Mucosa of stomach (tissue), 1 donor: ENCODE data around the gene GNAQ.

Source experiments
- H3K27me3 ChIP-seq: one replicate; pipeline ENCODE4 v1.7.0; 2013; ENCODE audit warnings: mild to moderate bottlenecking, low read length; ENCODE audit not compliant: control insufficient read depth, insufficient read depth
- H3K36me3 ChIP-seq: one replicate; pipeline ENCODE4 v1.7.0; 2013; ENCODE audit warnings: low read length; ENCODE audit not compliant: control insufficient read depth, insufficient read depth
- H3K4me1 ChIP-seq: one replicate; pipeline ENCODE4 v1.7.0; 2013; ENCODE audit warnings: mild to moderate bottlenecking, low read length; ENCODE audit not compliant: control insufficient read depth, insufficient read depth
- H3K4me3 ChIP-seq: one replicate; pipeline ENCODE4 v1.7.0; 2013; ENCODE audit warnings: low read length
- H3K9ac ChIP-seq: one replicate; pipeline ENCODE4 v1.7.0; 2013; ENCODE audit warnings: mild to moderate bottlenecking, low read length, moderate library complexity
- H3K9me3 ChIP-seq: one replicate; pipeline ENCODE4 v1.7.0; 2013; ENCODE audit warnings: mild to moderate bottlenecking, low read length, moderate library complexity; ENCODE audit not compliant: control insufficient read depth
- donor health status: Pancreatic carcinoma.

GNAQ gene

DNA sequence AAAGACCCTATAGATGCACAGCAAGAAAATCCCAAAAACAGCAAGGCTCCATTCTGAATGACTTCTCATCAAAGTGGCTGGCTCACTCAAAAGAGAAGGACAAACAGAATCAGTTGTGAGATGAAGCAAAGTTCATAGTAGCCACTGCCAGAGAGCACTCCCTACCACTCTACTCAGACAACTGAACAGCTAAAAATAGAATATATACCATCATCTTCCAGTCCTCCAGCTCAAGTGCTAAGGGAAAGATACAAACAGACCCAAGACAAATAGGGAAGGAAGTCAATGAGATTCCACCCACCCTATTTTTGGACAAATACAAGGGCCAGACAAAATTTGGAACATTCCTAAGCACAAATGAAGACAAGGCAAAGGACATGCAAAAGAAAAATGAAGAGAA lies 20.6 kb downstream of the GNAQ start:
- Histone ChIP-seq H3K36me3 (no peaks in the 10 kb centered on the region), H3K9ac (no peak overlapping the region), H3K4me1 (peaks cover 40% of the 10 kb centered on the region), H3K27me3 (no peaks in the 10 kb centered on the region), H3K4me3 (no peak overlapping the region), H3K9me3 (no peaks in the 10 kb centered on the region)

DNA sequence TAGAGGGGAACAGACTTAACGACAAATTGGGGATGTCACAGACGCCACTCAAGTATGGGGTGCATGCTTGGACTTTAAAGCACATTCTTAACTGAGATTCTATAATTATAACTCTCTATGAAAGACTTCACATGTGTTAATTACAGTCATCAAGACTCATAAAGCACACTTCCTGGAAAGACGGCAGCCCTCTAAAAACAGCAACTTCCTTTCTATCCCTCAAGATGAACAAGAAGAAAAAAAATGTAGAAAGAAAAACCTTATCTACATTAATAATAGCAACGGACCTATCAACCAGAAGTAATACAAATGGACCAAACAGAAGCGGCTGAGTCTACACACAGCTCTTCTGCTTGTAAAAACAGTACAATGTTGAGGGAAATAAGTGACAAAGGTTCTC lies 21.2 kb downstream of the GNAQ start:
- Histone ChIP-seq H3K9me3 (no peaks in the 10 kb centered on the region), H3K36me3 (no peaks in the 10 kb centered on the region), H3K4me1 (peaks cover 40% of the 10 kb centered on the region), H3K4me3 (no peak overlapping the region), H3K9ac (no peak overlapping the region), H3K27me3 (no peaks in the 10 kb centered on the region)

DNA sequence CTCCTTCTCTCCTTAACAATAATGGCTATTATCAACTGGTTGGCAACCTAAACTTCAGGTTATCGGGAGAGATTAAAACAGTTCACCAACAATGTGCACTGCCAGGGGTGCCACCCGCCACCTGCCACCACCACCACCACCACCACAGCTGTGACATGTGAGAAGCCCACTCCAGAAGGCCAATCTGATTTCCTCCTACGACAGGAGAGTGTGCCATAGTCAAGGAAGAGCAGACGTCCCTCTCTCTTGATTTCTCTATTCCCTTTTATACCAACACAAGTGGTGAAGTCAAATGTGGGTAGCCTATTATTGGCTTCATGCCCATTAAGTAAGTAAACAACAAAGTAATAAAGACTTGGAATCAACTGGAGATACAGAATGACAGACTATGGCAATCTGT lies 22.4 kb downstream of the GNAQ start:
- H3K4me1 ChIP-seq = peaks cover 46% of the 10 kb centered on the region
- no peaks in the 10 kb centered on the region for H3K27me3 ChIP-seq
- no peak overlapping the region for H3K4me3 ChIP-seq
- no peaks in the 10 kb centered on the region for H3K9me3 ChIP-seq
- no peaks in the 10 kb centered on the region for H3K36me3 ChIP-seq
- no peak overlapping the region for H3K9ac ChIP-seq

DNA sequence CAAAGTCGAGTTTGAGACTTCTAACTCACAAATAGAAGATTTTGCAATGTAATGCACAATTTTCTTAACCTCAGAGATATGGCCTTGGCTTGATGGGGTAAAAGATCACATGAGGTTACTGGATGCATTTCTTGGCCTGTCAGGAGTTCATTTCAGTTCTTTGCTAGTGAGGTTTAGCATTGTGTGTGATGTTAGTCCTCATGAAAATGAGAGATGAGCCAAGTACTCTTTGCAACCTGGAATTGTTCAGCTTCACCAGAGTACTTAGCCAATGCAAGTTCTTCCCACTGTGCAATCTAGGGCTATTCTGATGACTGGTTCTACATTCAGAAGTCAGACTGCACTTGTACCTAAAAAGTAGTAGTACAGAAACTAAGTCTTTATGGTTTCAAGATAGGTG lies 24.9 kb downstream of the GNAQ start:
- Histone ChIP-seq H3K36me3 (no peaks in the 10 kb centered on the region), H3K4me3 (no peak overlapping the region), H3K9ac (no peak overlapping the region), H3K27me3 (no peaks in the 10 kb centered on the region), H3K9me3 (no peaks in the 10 kb centered on the region), H3K4me1 (peaks cover 60% of the 10 kb centered on the region)

DNA sequence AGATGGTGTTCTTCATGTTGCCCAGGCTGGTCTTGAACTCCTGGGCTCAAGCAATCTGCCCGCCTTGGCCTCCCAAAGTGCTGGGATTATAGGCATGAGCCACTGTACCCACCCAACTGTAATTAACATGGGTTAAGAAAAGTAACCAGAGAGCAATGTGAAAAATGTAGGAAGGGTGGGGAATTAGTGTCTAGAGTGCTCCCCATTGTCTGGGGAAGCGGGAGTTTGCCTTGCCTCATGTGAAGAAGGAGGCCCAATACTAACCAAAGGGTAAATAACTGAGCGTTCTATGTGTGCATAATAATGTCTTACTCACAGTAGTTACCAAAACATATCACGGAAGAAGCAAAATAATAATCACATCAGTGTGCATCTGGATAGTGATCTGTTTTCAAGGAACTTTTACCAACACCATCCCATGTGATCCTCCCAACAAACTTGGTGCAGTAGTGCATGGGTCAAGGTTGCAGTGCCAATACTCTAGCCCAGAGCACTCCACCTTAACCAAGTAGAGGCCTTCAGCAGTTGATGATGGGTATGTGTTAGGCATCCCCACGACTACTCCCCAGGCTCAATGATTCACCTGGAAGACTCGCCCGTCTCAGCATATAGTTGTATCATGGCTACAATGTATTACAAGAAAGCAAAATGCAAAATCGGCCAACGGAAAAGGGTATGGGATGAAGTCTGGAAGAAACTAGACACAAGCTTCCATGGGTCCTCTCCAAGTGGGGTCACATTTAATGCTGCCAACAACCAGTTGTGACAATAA lies 26.2 kb downstream of the GNAQ start:
- no peak overlapping the region for H3K4me3 ChIP-seq
- H3K9ac ChIP-seq = no peak overlapping the region
- no peaks in the 10 kb centered on the region for H3K9me3 ChIP-seq
- H3K36me3 ChIP-seq = no peaks in the 10 kb centered on the region
- peaks cover 54% of the 10 kb centered on the region for H3K4me1 ChIP-seq
- H3K27me3 ChIP-seq = no peaks in the 10 kb centered on the region

DNA sequence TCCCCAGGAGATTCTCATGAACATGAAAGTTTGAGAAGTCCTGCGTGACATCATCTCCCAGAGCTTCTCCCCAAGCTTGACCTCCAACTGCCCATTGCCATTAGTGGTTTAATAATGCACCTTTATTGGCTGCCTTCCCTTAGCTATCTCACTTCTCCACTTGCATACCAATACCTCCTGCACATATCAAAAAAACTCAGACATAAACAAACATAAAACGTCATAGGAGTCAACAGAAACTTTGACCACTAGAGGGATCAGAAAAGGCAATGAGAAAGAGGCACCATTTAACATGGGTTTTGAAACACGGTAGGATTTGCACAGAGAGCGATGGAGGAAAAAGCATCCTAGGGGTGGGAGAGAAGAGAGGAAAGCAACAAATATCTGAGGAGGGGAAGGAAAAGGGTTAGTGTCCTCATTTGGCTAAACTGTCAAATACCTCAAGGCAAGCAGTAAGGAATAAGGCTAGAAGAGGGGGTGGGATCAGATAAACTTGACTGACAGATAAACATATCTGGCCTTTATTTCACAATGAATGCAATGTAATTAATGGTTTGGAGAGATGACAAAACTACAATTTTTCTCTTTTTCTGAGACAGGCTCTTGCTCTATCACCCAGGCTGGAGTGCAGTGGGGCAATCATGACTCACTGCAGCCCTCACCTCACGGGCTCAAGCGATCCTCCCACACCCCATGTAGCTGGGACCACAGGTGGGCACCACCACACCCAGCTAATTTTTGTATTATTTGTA lies 27.0 kb downstream of the GNAQ start:
- H3K9ac ChIP-seq = no peak overlapping the region

DNA sequence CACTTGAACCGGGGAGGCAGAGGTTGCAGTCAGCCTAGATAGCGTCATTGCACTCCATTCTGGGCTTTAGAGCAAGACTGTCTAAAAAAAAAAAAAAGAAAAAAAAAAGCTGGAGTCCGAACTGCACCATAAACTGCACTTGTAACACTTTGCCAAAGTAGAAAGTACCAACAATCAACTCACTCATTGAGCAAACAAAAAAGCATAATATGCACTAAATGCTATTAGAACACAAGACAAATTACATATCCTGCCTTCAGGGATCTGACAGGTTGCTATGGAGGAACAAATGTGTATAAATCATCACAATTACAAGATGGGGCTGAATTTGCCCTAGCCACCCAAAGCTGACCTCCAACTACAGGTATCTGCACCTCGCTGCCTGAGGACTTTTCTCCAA lies 27.9 kb downstream of the GNAQ start:
- H3K27me3 ChIP-seq = no peaks in the 10 kb centered on the region

More for the DNA sequence above, 27.0 kb downstream of the GNAQ start:
- Histone ChIP-seq H3K4me3 (no peak overlapping the region), H3K36me3 (no peaks in the 10 kb centered on the region), H3K27me3 (no peaks in the 10 kb centered on the region), H3K9me3 (no peaks in the 10 kb centered on the region), H3K4me1 (peaks cover 49% of the 10 kb centered on the region)

DNA sequence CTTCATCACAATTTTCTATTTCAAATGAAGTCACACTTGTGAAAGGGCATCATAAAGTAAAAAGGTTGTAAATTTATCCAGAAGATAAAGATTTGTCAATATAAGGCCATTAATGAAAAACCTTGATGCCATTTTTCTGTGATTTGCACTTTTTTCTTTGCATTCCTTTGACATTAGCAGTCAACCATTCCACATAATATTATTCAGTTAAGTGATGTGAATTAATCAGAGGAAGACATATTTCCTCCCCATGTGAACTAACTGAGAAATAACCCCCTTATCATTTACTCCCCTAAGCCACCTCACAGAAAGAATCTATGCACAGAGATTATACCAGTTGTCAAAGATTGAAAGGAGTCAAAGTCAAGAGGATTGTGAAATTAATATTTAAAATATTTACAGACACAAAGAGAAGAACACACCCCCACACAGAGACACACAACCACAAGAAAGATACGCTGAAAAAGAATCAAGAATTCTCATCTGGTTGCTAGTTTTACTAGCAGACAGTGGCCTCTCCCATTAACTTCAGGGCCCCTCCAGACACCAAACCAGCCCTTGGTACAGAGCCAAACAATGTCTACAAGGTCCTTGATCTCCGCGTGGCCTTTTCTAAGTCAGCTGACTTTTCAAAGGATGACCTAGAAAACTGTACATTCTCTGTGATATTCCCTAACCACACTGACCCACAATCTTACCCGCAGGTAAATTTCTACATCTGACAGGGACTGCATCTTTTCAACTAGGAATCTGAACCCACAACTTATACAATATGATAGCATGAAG lies 29.5 kb downstream of the GNAQ start:
- H3K4me1 ChIP-seq = peaks cover 43% of the 10 kb centered on the region
- H3K9me3 ChIP-seq = no peaks in the 10 kb centered on the region
- no peaks in the 10 kb centered on the region for H3K27me3 ChIP-seq
- no peaks in the 10 kb centered on the region for H3K36me3 ChIP-seq
- H3K9ac ChIP-seq = no peak overlapping the region
- no peak overlapping the region for H3K4me3 ChIP-seq

More for the DNA sequence above, 27.9 kb downstream of the GNAQ start:
- no peak overlapping the region for H3K9ac ChIP-seq
- H3K4me1 ChIP-seq = peaks cover 47% of the 10 kb centered on the region
- H3K9me3 ChIP-seq = no peaks in the 10 kb centered on the region
- no peak overlapping the region for H3K4me3 ChIP-seq
- no peaks in the 10 kb centered on the region for H3K36me3 ChIP-seq

DNA sequence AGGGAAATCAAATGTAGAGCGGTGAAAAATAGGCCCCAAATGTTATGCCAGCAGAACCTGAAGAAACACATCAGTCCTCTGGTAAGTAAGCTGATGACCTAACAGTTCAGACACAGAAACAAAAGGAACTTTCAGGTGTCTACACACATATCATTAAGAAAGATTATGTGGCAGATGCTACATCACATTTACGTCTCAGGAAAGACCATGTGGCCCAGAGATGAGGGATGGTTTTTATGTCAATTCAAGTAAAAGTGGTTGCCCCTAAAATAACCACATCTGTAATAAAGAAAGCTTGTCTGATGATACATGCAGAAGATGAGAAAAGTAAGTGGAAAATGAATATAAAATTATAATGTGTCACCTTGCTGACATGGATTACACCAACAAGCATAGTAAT lies 31.4 kb downstream of the GNAQ start:
- Histone ChIP-seq H3K4me1 (peaks cover 43% of the 10 kb centered on the region), H3K9ac (no peak overlapping the region), H3K4me3 (no peak overlapping the region), H3K36me3 (no peaks in the 10 kb centered on the region), H3K9me3 (no peaks in the 10 kb centered on the region), H3K27me3 (no peaks in the 10 kb centered on the region)

DNA sequence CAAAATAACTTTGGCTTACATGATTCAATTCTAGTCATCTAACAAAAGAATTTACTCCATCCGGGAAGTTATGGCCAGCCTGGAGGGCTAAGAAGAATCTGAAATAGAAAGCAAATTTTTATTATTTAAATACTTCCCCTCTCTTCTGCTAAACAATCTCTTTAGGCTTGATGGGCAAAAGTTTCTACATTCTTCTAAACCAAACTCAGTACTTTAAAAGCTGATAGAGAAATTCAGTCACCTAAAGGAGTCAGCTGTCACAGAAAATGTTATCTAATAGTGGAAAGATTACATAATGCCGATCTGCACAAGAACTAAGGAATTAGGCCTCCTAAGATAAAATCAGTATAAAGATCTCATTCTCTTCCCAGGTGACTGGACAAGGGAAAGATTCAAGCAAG lies 32.4 kb downstream of the GNAQ start:
- Histone ChIP-seq H3K9ac (no peak overlapping the region), H3K4me3 (no peak overlapping the region), H3K36me3 (no peaks in the 10 kb centered on the region), H3K27me3 (no peaks in the 10 kb centered on the region), H3K9me3 (no peaks in the 10 kb centered on the region), H3K4me1 (peaks cover 41% of the 10 kb centered on the region)

DNA sequence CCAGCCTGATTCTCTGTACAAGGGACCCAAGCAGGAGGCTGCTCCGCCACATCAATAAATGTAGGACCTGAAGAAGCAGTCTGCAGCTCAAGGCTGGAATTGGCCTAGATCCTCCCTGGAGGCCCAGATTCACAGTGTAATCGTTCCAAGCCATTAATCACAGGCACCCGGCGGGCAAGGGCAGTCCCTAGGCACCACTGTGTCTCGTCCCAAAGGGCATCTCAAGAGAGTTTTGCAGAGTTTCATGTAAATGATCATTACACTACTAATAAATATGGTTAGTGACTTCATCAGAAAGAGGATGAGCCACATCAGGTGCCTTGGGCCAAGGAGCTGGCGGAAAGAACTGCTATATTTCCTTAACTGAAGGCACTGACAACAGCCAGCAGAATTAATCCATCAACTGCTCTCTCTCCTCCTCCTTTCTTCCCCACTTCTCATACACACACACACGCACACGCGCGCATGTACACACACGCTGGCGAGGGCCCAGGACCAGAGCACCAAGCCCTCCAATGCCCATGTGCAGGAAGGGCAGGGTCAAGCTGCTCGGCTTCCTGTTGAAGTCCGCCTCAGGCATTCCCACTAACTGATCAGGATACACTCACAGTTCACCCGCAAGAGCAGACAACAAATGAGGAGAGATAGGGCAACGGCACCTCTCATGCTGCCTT lies 33.9 kb downstream of the GNAQ start:
- H3K9me3 ChIP-seq = no peaks in the 10 kb centered on the region
- H3K27me3 ChIP-seq = no peaks in the 10 kb centered on the region
- peaks cover 35% of the 10 kb centered on the region for H3K4me1 ChIP-seq
- H3K4me3 ChIP-seq = no peak overlapping the region
- H3K36me3 ChIP-seq = no peaks in the 10 kb centered on the region
- H3K9ac ChIP-seq = no peak overlapping the region
